ENCODE measurements around the gene FBXO17. TPM values are rescaled to one million over a fixed set of nuclear protein-coding genes. Genes with fewer than 3 reads are reported as not detected.

Gene FBXO17
- total and polyA plus RNA-seq, 2 experiments from 2014 or later, result 30.3 to 36.4 TPM

DNA sequence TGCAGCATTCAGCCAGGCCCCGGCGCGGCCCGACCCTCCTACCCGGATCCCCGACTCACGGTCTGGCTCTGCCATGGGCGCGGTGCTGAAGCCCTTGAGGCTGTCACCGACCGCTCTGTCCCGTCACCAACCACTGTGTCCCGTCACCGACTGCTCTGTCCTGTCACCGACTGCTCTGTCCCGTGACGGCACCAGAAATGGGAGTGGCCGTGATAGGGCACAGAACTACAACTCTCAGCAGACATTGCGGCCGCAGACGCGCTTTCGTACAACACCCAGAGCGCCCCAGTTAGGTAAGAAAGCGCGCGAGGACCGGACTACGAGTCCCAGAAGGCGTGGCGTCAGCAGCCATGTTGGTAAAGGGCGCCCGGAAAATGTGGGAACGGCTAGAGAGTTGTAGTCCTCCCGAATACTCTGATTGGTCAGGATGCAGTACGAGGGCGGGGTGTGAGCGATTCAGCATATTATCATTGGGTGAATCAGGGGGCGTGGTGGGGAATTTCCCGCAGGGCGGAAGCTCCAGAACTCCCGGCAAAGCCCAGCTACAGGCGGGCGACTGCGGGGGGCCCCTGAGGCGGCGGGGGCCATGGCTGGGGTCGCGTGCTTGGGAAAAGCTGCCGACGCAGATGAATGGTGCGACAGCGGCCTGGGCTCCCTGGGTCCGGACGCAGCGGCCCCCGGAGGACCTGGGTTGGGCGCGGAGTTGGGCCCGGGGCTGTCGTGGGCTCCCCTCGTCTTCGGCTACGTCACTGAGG, 75.9 kb downstream of the FBXO17 start, which contains the start of the genes NFKBIB and SIRT2:
TSS of gene NFKBIB (plus strand) at position 523 of the 755 bp plus-strand sequence. CDS start at position 587, 64 bp downstream.
TSS of gene SIRT2 (minus strand) at position 172 of the 755 bp plus-strand sequence. CDS start at position 75, 97 bp downstream.
- no peak for TF ChIP-seq EZH2phosphoT487 (IDR thresholded peaks at IDR 0.05; ENCODE audit: insufficient read depth, low read depth)
- TF ChIP-seq EZH2 (IDR thresholded peaks at IDR 0.05; ENCODE audit: insufficient read depth, poor library complexity, severe bottlenecking), result no peak
- Histone ChIP-seq H3K79me2 (ENCODE audit: insufficient read depth) (peaks cover 71% of the 10 kb centered on the region), H3K9ac (peak within 1 kb of the TSS; percentile 91), H3K4me1 (ENCODE audit: insufficient read depth) (peaks cover 13% of the 10 kb centered on the region), H2AFZ (peak within 1 kb of the TSS; percentile 94), H3F3A (ENCODE audit: insufficient read depth) (peaks cover 8% of the 10 kb centered on the region; the same call in 1 of the 2 replicates), H3K36me3 (ENCODE audit: low read depth) (no peaks in the 10 kb centered on the region), H3K9me3 (ENCODE audit: low read depth) (no peaks in the 10 kb centered on the region), H3K9me2 (ENCODE audit: insufficient read depth) (no peaks in the 10 kb centered on the region), H3K27ac (peak within 1 kb of the TSS; percentile 69), H3K27me3 (replicated peaks; ENCODE audit: insufficient read depth) (no peaks in the 10 kb centered on the region), H3K4me2 (ENCODE audit: unreplicated experiment) (peak within 1 kb of the TSS; percentile 100), H3K4me3 (peak within 1 kb of the TSS; percentile 92), H4K20me1 (ENCODE audit: insufficient read depth) (no peaks in the 10 kb centered on the region)
- 0 to 1% methylated on average over 61 of the region's 64 CpGs for WGBS, 2 experiments (ENCODE audit: low coverage in 1 of 2, low lambda C conversion rate in 2 of 2, missing lambda C conversion rate in 2 of 2)
- in situ Hi-C loops (cut with MboI), result no loop called here
- DNase-seq, result peak; percentile 100

DNA sequence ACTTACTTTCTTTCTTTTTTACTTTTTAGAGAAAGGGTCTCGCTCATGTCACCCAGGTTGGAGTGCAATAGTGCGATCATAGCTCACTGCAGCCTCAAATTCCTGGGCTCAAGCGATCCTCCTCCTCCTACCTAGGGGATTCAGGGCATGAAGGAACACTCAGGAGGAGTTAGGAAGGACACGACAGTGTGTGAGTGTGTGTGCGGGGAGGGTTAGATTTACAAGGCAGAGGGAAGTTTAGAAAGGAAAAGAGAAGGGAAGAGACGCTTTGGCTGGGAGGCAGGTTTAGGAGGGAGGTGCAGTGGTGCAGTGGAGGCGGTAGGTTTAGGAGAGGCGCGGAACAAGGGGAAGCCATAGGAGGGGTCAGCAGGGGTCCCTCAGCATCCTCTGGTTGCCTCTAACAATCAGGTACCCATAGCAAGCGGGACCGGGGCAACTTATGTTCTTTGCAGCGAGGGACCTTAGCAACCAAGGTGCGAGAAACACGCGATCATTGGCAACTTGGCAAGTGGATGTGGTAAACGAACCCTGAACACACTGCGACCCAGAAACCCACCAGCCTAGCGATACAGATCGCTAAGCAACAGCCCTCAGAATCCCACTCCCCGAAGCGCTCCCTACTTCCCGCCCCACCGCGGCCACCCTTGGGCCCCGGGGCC, 76.6 kb downstream of the FBXO17 start:
- in situ Hi-C loops (cut with MboI), result no loop called here
- Histone ChIP-seq H3K27me3 (replicated peaks; ENCODE audit: insufficient read depth) (no peaks in the 10 kb centered on the region), H3F3A (ENCODE audit: insufficient read depth) (peaks cover 8% of the 10 kb centered on the region; the same call in 1 of the 2 replicates), H3K4me1 (ENCODE audit: insufficient read depth) (peaks cover 13% of the 10 kb centered on the region), H3K79me2 (ENCODE audit: insufficient read depth) (peaks cover 65% of the 10 kb centered on the region), H3K9me2 (ENCODE audit: insufficient read depth) (no peaks in the 10 kb centered on the region), H3K4me2 (ENCODE audit: unreplicated experiment) (peak overlapping the region; percentile 99), H3K27ac (peak overlapping the region; percentile 58), H3K9ac (peak overlapping the region; percentile 91), H3K4me3 (peak overlapping the region; percentile 92), H3K9me3 (ENCODE audit: low read depth) (no peaks in the 10 kb centered on the region), H3K36me3 (ENCODE audit: low read depth) (no peaks in the 10 kb centered on the region), H4K20me1 (ENCODE audit: insufficient read depth) (no peaks in the 10 kb centered on the region), H2AFZ (peak overlapping the region; percentile 94)
- 8 to 13% methylated on average over 21 to 25 of the region's 25 CpGs for WGBS, 2 experiments (ENCODE audit: low coverage in 1 of 2, low lambda C conversion rate in 2 of 2, missing lambda C conversion rate in 2 of 2)
- peak; percentile 57 for DNase-seq
- no peak for TF ChIP-seq EZH2phosphoT487 (IDR thresholded peaks at IDR 0.05; ENCODE audit: insufficient read depth, low read depth)
- TF ChIP-seq EZH2 (IDR thresholded peaks at IDR 0.05; ENCODE audit: insufficient read depth, poor library complexity, severe bottlenecking), result no peak

- Histone ChIP-seq H3K9me2 (ENCODE audit: insufficient read depth) (no peaks in the 10 kb centered on the region), H3K4me3 (no peak overlapping the region), H3K27me3 (replicated peaks; ENCODE audit: insufficient read depth) (no peaks in the 10 kb centered on the region), H3K36me3 (ENCODE audit: low read depth) (no peaks in the 10 kb centered on the region), H4K20me1 (ENCODE audit: insufficient read depth) (no peaks in the 10 kb centered on the region), H2AFZ (no peak overlapping the region), H3K27ac (no peak overlapping the region), H3K9ac (no peak overlapping the region), H3K4me2 (ENCODE audit: unreplicated experiment) (no peak overlapping the region), H3K79me2 (ENCODE audit: insufficient read depth) (peaks cover 30% of the 10 kb centered on the region), H3F3A (ENCODE audit: insufficient read depth) (no peaks in the 10 kb centered on the region), H3K4me1 (ENCODE audit: insufficient read depth) (peaks cover 6% of the 10 kb centered on the region), H3K9me3 (ENCODE audit: low read depth) (no peaks in the 10 kb centered on the region)
- 62 to 79% methylated on average over 4 to 9 of the region's 9 CpGs for WGBS, 2 experiments (ENCODE audit: low coverage in 1 of 2, low lambda C conversion rate in 2 of 2, missing lambda C conversion rate in 2 of 2)
- DNase-seq, result no peak
- in situ Hi-C loops (cut with MboI), result no loop called here
- TF ChIP-seq EZH2 (IDR thresholded peaks at IDR 0.05; ENCODE audit: insufficient read depth, poor library complexity, severe bottlenecking) (no peak), EZH2phosphoT487 (IDR thresholded peaks at IDR 0.05; ENCODE audit: insufficient read depth, low read depth) (no peak)
These were observed 80.6 kb downstream of the FBXO17 start for GRCh38 chr19:38894968-38895367.

DNA sequence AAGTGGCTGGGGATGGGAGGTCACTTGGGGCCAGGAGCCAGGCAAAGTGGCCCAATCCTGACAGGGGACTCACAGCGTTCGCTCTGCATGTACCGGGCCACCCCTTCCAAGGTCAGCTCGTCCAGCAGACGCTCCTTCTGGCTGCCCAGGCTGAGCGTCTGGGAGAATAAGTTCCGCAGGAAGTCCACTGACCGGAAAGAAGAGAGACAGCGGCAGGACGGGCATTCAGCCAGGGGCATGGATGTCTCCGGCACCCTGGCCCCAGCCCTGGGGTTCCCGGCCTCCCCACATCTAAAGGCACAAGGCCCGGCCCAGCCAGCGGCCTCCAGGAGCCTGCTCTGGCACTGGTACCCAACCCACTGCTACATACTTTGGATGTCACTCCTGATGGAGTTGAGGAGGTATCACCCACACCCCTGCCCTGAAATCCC, 82.2 kb downstream of the FBXO17 start:
- Histone ChIP-seq H3K9ac (no peak overlapping the region), H3K4me2 (ENCODE audit: unreplicated experiment) (no peak overlapping the region), H3K9me2 (ENCODE audit: insufficient read depth) (no peaks in the 10 kb centered on the region), H3K4me3 (no peak overlapping the region), H2AFZ (no peak overlapping the region), H3F3A (ENCODE audit: insufficient read depth) (no peaks in the 10 kb centered on the region), H3K27me3 (replicated peaks; ENCODE audit: insufficient read depth) (no peaks in the 10 kb centered on the region), H3K9me3 (ENCODE audit: low read depth) (no peaks in the 10 kb centered on the region), H3K36me3 (ENCODE audit: low read depth) (no peaks in the 10 kb centered on the region), H4K20me1 (ENCODE audit: insufficient read depth) (no peaks in the 10 kb centered on the region), H3K79me2 (ENCODE audit: insufficient read depth) (peaks cover 22% of the 10 kb centered on the region), H3K27ac (no peak overlapping the region), H3K4me1 (ENCODE audit: insufficient read depth) (peaks cover 1% of the 10 kb centered on the region)
- no peak for TF ChIP-seq EZH2phosphoT487 (IDR thresholded peaks at IDR 0.05; ENCODE audit: insufficient read depth, low read depth)
- TF ChIP-seq EZH2 (IDR thresholded peaks at IDR 0.05; ENCODE audit: insufficient read depth, poor library complexity, severe bottlenecking), result no peak
- no peak for DNase-seq
- 94 to 99% methylated on average over 11 to 14 of the region's 14 CpGs for WGBS, 2 experiments (ENCODE audit: low coverage in 1 of 2, low lambda C conversion rate in 2 of 2, missing lambda C conversion rate in 2 of 2)
- in situ Hi-C loops (cut with MboI), result no loop called here

All from GM23248 (cell line).